GM12873 (cell line): ENCODE results near the gene RAB4B.

Experiments used
- CTCF ChIP-seq: IDR thresholded peaks from 2 replicates; pipeline ENCODE4 v1.5.1; 2012; ENCODE audit warnings: low read depth, mild to moderate bottlenecking, moderate library complexity, low read length, control low read depth; ENCODE audit not compliant: insufficient read depth; ENCODE audit errors: missing control alignments

RAB4B gene

GRCh38 chr19:40777645-40777936, 456 bp upstream of the RAB4B start:
- no peak for TF ChIP-seq CTCF

GRCh38 chr19:40778706-40779284, 748 bp downstream of the RAB4B start:
- no peak for TF ChIP-seq CTCF

- TF ChIP-seq CTCF = no peak
Measured at GRCh38 chr19:40780582-40780981, 2.5 kb downstream of the RAB4B start.

- TF ChIP-seq CTCF = no peak
Measured at GRCh38 chr19:40781140-40781539, 3.1 kb downstream of the RAB4B start.

- TF ChIP-seq CTCF = no peak
Measured at GRCh38 chr19:40783711-40784110, 5.7 kb downstream of the RAB4B start.

GRCh38 chr19:40785526-40785925, 7.5 kb downstream of the RAB4B start:
- no peak for TF ChIP-seq CTCF

- no peak for TF ChIP-seq CTCF
Measured at GRCh38 chr19:40786060-40787037, 8.3 kb downstream of the RAB4B start.
